A549 (cell line): Measurements from ENCODE around the gene PLEKHG7. TPM values are rescaled to one million over a fixed set of nuclear protein-coding genes. Genes with fewer than 3 reads are reported as not detected.

ENCODE experiments used
- ATAC-seq, 2 experiments: fragments of 200-7000 bp in 1 of 2; fragments of >200 bp in 1 of 2; cut with Nextera tagmentation in 1 of 2; cut with Tn5 transposase in 1 of 2; 3 replicates each; pipeline versions ENCODE4 v1.8.0 to v1.9.1; 2018 to 2020; ENCODE audit warnings: mild to moderate bottlenecking in 1 of 2, moderate library complexity in 1 of 2
- CTCF ChIA-PET: fragments of 300-600 bp; sonication (Branson Sonifier 250); formaldehyde crosslinking; extraction: SDS; loops from one replicate; lab custom pipeline; 2021; ENCODE audit warnings: antibody characterized with exemption, inconsistent platforms; lab: Yijun Ruan, JAX
- POLR2A ChIA-PET: fragments of 350-600 bp; formaldehyde crosslinking; extraction: SDS; loops from one replicate; lab custom pipeline; 2021; ENCODE audit warnings: antibody characterized with exemption, inconsistent platforms; lab: Yijun Ruan, JAX
- DNase-seq, 2 experiments: peaks; one replicate each; pipeline versions ENCODE4 v3.0.0 to v3.0.0-alpha.2; 2011 to 2016; ENCODE audit warnings: low read depth in 1 of 2, low spot score in 1 of 2
- FAIRE-seq: peaks from 2 replicates; lab custom pipeline; 2011; peaks lifted over from hg19 to GRCh38; lab: Jason Lieb, UNC
- H3K27ac ChIP-seq, 2 experiments: fragments of >200 bp; sonication (Bioruptor Twin); formaldehyde crosslinking; 3 replicates each; pipeline ENCODE4 v1.5.1; 2016 to 2017
- H3K4me1 ChIP-seq: fragments of >200 bp; sonication (Bioruptor Twin); formaldehyde crosslinking; 3 replicates; pipeline ENCODE4 v1.6.1; 2016
- H3K4me2 ChIP-seq: fragments of >200 bp; sonication (Bioruptor Twin); formaldehyde crosslinking; 3 replicates; pipeline ENCODE4 v1.6.1; 2016
- H3K4me3 ChIP-seq: fragments of >200 bp; sonication (Bioruptor Twin); formaldehyde crosslinking; 3 replicates; pipeline ENCODE4 v1.5.1; 2016
- H3K9me3 ChIP-seq: fragments of >200 bp; sonication (Bioruptor Twin); formaldehyde crosslinking; 3 replicates; pipeline ENCODE4 v1.6.1; 2016
- CBX2 ChIP-seq: fragments of 200-600 bp; sonication (generic); IDR thresholded peaks from 2 replicates; pipeline ENCODE4 v1.6.1; 2016; ENCODE audit warnings: low read depth, mild to moderate bottlenecking, borderline replicate concordance
- CBX8 ChIP-seq: fragments of 200-600 bp; sonication (generic); IDR thresholded peaks from 2 replicates; pipeline ENCODE4 v1.6.1; 2016
- CHD2 ChIP-seq: fragments of 150-350 bp; IDR thresholded peaks from 2 replicates; pipeline ENCODE4 v1.6.1; 2014; ENCODE audit warnings: low read length; ENCODE audit not compliant: partially characterized antibody
- CHD4 ChIP-seq: fragments of 200-600 bp; sonication (generic); IDR thresholded peaks from 2 replicates; pipeline ENCODE4 v1.6.1; 2016; ENCODE audit warnings: antibody characterized with exemption, mild to moderate bottlenecking, borderline replicate concordance
- ESRRA ChIP-seq: fragments of 150-350 bp; IDR thresholded peaks from 2 replicates; pipeline ENCODE4 v1.6.1; 2014; ENCODE audit warnings: mild to moderate bottlenecking, low read length, borderline replicate concordance
- FOSL2 ChIP-seq, 2 experiments: fragments of 450-650 bp in 1 of 2; fragments of >200 bp in 1 of 2; sonication (Bioruptor Twin) in 1 of 2; formaldehyde crosslinking; IDR thresholded peaks; 2 replicates each; pipeline versions ENCODE4 v1.5.0 to v1.6.1; 2016 to 2020; ENCODE audit warnings: mild to moderate bottlenecking in 1 of 2, moderate library complexity in 1 of 2
- FOXS1 ChIP-seq: fragments of 250-450 bp; sonication (Bioruptor Pico); IDR thresholded peaks from 2 replicates; pipeline ENCODE4 v1.5.0; 2020; ENCODE audit warnings: mild to moderate bottlenecking, moderate library complexity
- HDAC2 ChIP-seq: fragments of 200-600 bp; sonication (generic); IDR thresholded peaks from 2 replicates; pipeline ENCODE4 v1.6.1; 2016
- HES2 ChIP-seq: fragments of >200 bp; sonication (Bioruptor Twin); formaldehyde crosslinking; IDR thresholded peaks from 2 replicates; pipeline ENCODE4 v1.6.1; 2016
- HEYL ChIP-seq: fragments of 250-450 bp; sonication (Bioruptor Pico); IDR thresholded peaks from 2 replicates; pipeline ENCODE4 v1.8.0; 2021; ENCODE audit warnings: mild to moderate bottlenecking, moderate library complexity
- HMGXB4 ChIP-seq: fragments of 250-450 bp; sonication (Bioruptor Pico); IDR thresholded peaks from 2 replicates; pipeline ENCODE4 v1.5.0; 2021; ENCODE audit warnings: mild to moderate bottlenecking, moderate library complexity, borderline replicate concordance
- HOXA7 ChIP-seq: fragments of 250-450 bp; sonication (Bioruptor Pico); IDR thresholded peaks from 2 replicates; pipeline ENCODE4 v1.5.0; 2020; ENCODE audit warnings: mild to moderate bottlenecking, moderate library complexity
- JUN ChIP-seq, 2 experiments: fragments of >200 bp; sonication (Bioruptor Twin); formaldehyde crosslinking; IDR thresholded peaks; 2 replicates in 1 of 2; 3 replicates in 1 of 2; pipeline ENCODE4 v1.6.1; 2016 to 2017
- KDM1A ChIP-seq: fragments of 200-600 bp; sonication (generic); IDR thresholded peaks from 2 replicates; pipeline ENCODE4 v1.6.1; 2016; ENCODE audit warnings: low read depth, mild to moderate bottlenecking
- MAFK ChIP-seq: fragments of 450-650 bp; IDR thresholded peaks from 2 replicates; pipeline ENCODE4 v1.6.1; 2014; ENCODE audit not compliant: partially characterized antibody
- MAZ ChIP-seq: fragments of 150-350 bp; IDR thresholded peaks from 2 replicates; pipeline ENCODE4 v1.6.1; 2014; ENCODE audit warnings: antibody characterized with exemption, low read depth, low read length, borderline replicate concordance
- NPAS2 ChIP-seq: fragments of 250-450 bp; sonication (Bioruptor Pico); IDR thresholded peaks from 2 replicates; pipeline ENCODE4 v1.8.0; 2022; ENCODE audit warnings: mild to moderate bottlenecking, moderate library complexity, borderline replicate concordance
- NR3C1 ChIP-seq: fragments of >200 bp; sonication (Bioruptor Twin); formaldehyde crosslinking; IDR thresholded peaks from 3 replicates; pipeline ENCODE4 v1.6.1; 2017
- POLR2A ChIP-seq: IDR thresholded peaks from 2 replicates; pipeline ENCODE4 v1.6.1; 2012; ENCODE audit warnings: mild to moderate bottlenecking, low read length
- POLR2AphosphoS2 ChIP-seq: conservative IDR thresholded peaks from 2 replicates; pipeline ENCODE4 v1.6.1; 2012; ENCODE audit warnings: low read length, improper control_type of control experiment, inconsistent platforms
- RARB ChIP-seq: fragments of 250-450 bp; sonication (Bioruptor Pico); IDR thresholded peaks from 2 replicates; pipeline ENCODE4 v1.8.0; 2021; ENCODE audit warnings: mild to moderate bottlenecking, moderate library complexity
- SMC3 ChIP-seq: fragments of >200 bp; sonication (Bioruptor Twin); formaldehyde crosslinking; IDR thresholded peaks from 3 replicates; pipeline ENCODE4 v1.6.1; 2018; ENCODE audit warnings: inconsistent platforms
- SREBF2 ChIP-seq: fragments of 450-650 bp; IDR thresholded peaks from 2 replicates; pipeline ENCODE4 v1.6.1; 2014; ENCODE audit warnings: mild to moderate bottlenecking, moderate library complexity
- TFCP2L1 ChIP-seq: fragments of 250-450 bp; sonication (Bioruptor Pico); IDR thresholded peaks from 2 replicates; pipeline ENCODE4 v1.5.0; 2021; ENCODE audit warnings: mild to moderate bottlenecking
- TP53 ChIP-seq: fragments of 250-450 bp; sonication (Bioruptor Pico); IDR thresholded peaks from 2 replicates; pipeline ENCODE4 v1.5.0; 2021; ENCODE audit warnings: mild to moderate bottlenecking, moderate library complexity
- ZNF302 ChIP-seq: fragments of 250-450 bp; sonication (Bioruptor Pico); IDR thresholded peaks from 2 replicates; pipeline ENCODE4 v1.9.0; 2021; ENCODE audit warnings: inconsistent platforms, mild to moderate bottlenecking, moderate library complexity
- ZSCAN20 ChIP-seq: fragments of 250-450 bp; sonication (Bioruptor Pico); IDR thresholded peaks from 2 replicates; pipeline ENCODE4 v1.8.0; 2022; ENCODE audit warnings: mild to moderate bottlenecking, moderate library complexity
- WGBS: methylation state at CpG from one replicate; pipeline ENCODE4 v1.1.6; 2017; ENCODE audit errors: missing lambda C conversion rate; 5-methylcytosine and 5-hydroxymethylcytosine counted together
- polyA plus RNA-seq, 4 experiments: library from polyadenylated mRNA; depleted of rRNA in 3 of 4; stranded (reverse); fragments of >200 nt; fragmentation: RNase III in 1 of 4; extraction: RNeasy Plus Mini Kit Qiagen cat#74134 plus additional on column Dnase treatment in 1 of 4; gene quantifications; 2 replicates in 3 of 4; 3 replicates in 1 of 4; pipeline ENCODE4 v1.2.3, GENCODE V29; 2011 to 2017
- TF ChIP-seq, protein P1 (sequence below): IDR thresholded peaks from 2 replicates; pipeline ENCODE4 v1.6.1; 2012; ENCODE audit warnings: low read depth, borderline replicate concordance

Gene PLEKHG7
- polyA plus RNA-seq, 2 of the 4 experiments (the other 2 are of a cell fraction), result 0.03 to 0.05 TPM

DNA sequence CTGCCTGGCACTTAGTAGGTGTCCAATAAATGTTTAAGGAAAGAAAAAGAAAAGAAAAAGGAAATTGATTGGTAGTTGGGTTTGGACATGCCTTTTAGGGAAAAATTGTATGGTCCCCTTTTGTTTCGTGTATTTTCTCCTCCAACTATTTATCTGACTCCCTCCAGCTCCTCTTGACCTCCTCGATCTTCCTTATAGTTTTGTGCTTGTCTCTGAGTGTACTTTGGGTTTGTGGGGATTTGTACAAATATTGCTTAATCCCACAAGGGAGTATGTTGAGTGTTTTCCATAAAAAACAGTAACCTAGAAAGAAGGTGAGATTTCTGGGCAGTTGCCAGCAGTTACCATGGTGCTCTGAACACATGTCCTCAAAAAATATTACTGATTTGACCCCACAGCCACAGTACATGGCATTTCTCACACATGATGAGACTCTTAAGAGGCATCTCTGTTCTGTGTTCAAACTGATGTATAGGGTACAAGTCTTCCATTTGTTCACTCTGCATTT, 15.7 kb downstream of the PLEKHG7 start:
- ChIA-PET POLR2A (no interaction called here), CTCF (no interaction called here)
- ATAC-seq (no peak), FAIRE-seq (no peak), DNase-seq (no peak)
- TF ChIP-seq, protein P1, sequence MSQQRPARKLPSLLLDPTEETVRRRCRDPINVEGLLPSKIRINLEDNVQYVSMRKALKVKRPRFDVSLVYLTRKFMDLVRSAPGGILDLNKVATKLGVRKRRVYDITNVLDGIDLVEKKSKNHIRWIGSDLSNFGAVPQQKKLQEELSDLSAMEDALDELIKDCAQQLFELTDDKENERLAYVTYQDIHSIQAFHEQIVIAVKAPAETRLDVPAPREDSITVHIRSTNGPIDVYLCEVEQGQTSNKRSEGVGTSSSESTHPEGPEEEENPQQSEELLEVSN, result no peak
- TF ChIP-seq RARB (CRISPR knock-in tag) (no peak), TP53 (CRISPR knock-in tag) (no peak), KDM1A (no peak)
- Histone ChIP-seq H3K4me3 (no peak overlapping the region), H3K27ac (no peak overlapping the region), H3K4me2 (no peak overlapping the region), H3K9me3 (0 out of 3 replicates have a peak, but pooled peaks cover 1% of the 10 kb centered on the region), H3K4me1 (peaks cover 12% of the 10 kb centered on the region; the same call in 1 of the 3 replicates)
- 61% methylated on average over 2 of the region's 2 CpGs for WGBS

- CTCF ChIA-PET, result no interaction called here
- H3K4me2 ChIP-seq, result no peak overlapping the region
- H3K4me3 ChIP-seq, result no peak overlapping the region
- no peak for DNase-seq
- WGBS, result 25% methylated on average over 6 of the region's 6 CpGs
- POLR2A ChIA-PET, result no interaction called here
- H3K4me1 ChIP-seq, result peaks cover 12% of the 10 kb centered on the region; the same call in 1 of the 3 replicates
- no peak overlapping the region for H3K27ac ChIP-seq
- FAIRE-seq, result no peak
- TF ChIP-seq ESRRA (no peak), HDAC2 (no peak), JUN (IDR thresholded peaks at IDR 0.05) (no peak), FOSL2 (IDR thresholded peaks at IDR 0.05) (no peak), FOSL2 (CRISPR knock-in tag; IDR thresholded peaks at IDR 0.05) (0 out of 2 replicates have a peak, but pooled peaks have one; percentile 22), FOXS1 (CRISPR knock-in tag) (no peak), TP53 (CRISPR knock-in tag) (no peak)
- TF ChIP-seq, all 56 proteins: peak for 1
- H3K9me3 ChIP-seq, result peaks cover 6% of the 10 kb centered on the region; the same call in 1 of the 3 replicates
- ATAC-seq, result peak in 1 of 2 experiments; percentile 44; a peak in 2 of 6 replicates
These were observed 16.9 kb downstream of the PLEKHG7 start for GRCh38 chr12:92719674-92720073.

- H3K4me3 ChIP-seq, result no peak overlapping the region
- no peak overlapping the region for H3K27ac ChIP-seq
- CTCF ChIA-PET, result interaction anchor here (0.6 to 1.2 kb wide), 2 partner anchors 14 to 181 kb away, joined by 3 read pairs; no protein-coding TSS in a partner anchor
- FAIRE-seq, result no peak
- TF ChIP-seq NPAS2 (no peak), POLR2AphosphoS2 (no peak), CBX8 (no peak), SMC3 (no peak), RARB (CRISPR knock-in tag) (no peak), CBX2 (no peak), CHD2 (no peak), FOXS1 (CRISPR knock-in tag) (no peak), HES2 (no peak), TFCP2L1 (CRISPR knock-in tag) (no peak), HOXA7 (CRISPR knock-in tag) (no peak), TP53 (CRISPR knock-in tag) (no peak)
- TF ChIP-seq, all 56 proteins: peak for 0
- H3K9me3 ChIP-seq, result peaks cover 15% of the 10 kb centered on the region; the same call in 2 of the 3 replicates
- DNase-seq, result no peak
- 53% methylated on average over 8 of the region's 8 CpGs for WGBS
- peaks cover 12% of the 10 kb centered on the region; the same call in 1 of the 3 replicates for H3K4me1 ChIP-seq
- POLR2A ChIA-PET, result interaction anchor here (0.6 kb wide), 1 partner anchor 1308 kb away, joined by 3 read pairs; no protein-coding TSS in a partner anchor
- peak in 1 of 2 experiments; percentile 62; a peak in 3 of 6 replicates for ATAC-seq
- H3K4me2 ChIP-seq, result 0 out of 3 replicates have a peak overlapping the region, but pooled peaks have one; percentile 7
These were observed 18.3 kb downstream of the PLEKHG7 start for GRCh38 chr12:92721130-92721529.

DNA sequence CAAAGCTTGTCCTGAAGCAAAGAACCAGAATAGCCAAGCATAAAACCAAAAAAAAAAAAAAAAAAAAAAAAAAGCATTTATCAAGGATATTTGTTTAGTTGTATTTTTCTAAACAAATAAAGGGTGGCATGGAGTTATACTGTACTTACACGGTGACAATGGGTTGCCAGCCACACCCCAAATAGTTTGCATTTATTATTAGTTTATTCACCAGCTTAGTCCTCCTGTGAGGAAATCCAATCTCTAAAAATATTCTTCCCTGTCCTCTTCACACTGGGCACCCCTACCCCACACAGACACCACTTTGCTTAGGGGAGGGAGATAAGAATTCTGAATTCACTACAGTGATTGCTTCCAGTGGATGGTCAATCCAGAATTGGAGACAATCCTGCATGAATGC, 18.9 kb downstream of the PLEKHG7 start:
- ATAC-seq (peak in 1 of 2 experiments; percentile 64; a peak in 3 of 6 replicates), FAIRE-seq (no peak), DNase-seq (no peak)
- no peak overlapping the region for H3K4me3 ChIP-seq
- 10% methylated on average over 1 of the region's 1 CpG for WGBS
- no peak overlapping the region for H3K27ac ChIP-seq
- H3K4me2 ChIP-seq, result 0 out of 3 replicates have a peak overlapping the region, but pooled peaks have one; percentile 7
- ChIA-PET POLR2A (interaction anchor here (0.6 kb wide), 1 partner anchor 1309 kb away, joined by 3 read pairs; no protein-coding TSS in a partner anchor), CTCF (interaction anchor here (0.6 to 1.2 kb wide), 2 partner anchors 14 to 181 kb away, joined by 3 read pairs; no protein-coding TSS in a partner anchor)
- peaks cover 15% of the 10 kb centered on the region; the same call in 2 of the 3 replicates for H3K9me3 ChIP-seq
- peaks cover 12% of the 10 kb centered on the region; the same call in 1 of the 3 replicates for H3K4me1 ChIP-seq
- TF ChIP-seq MAFK, result no peak
- TF ChIP-seq SREBF2, result no peak
- TF ChIP-seq HEYL (CRISPR knock-in tag), result no peak
- TF ChIP-seq HMGXB4 (CRISPR knock-in tag), result no peak
- no peak for TF ChIP-seq ZNF302 (CRISPR knock-in tag)
- no peak for TF ChIP-seq CHD4
- no peak for TF ChIP-seq HOXA7 (CRISPR knock-in tag)
- no peak for TF ChIP-seq HDAC2
- no peak for TF ChIP-seq JUN (IDR thresholded peaks at IDR 0.05)
- no peak for TF ChIP-seq NPAS2
- TF ChIP-seq MAZ, result no peak
- no peak for TF ChIP-seq FOSL2 (IDR thresholded peaks at IDR 0.05)
- no peak for TF ChIP-seq FOSL2 (CRISPR knock-in tag; IDR thresholded peaks at IDR 0.05)
- no peak for TF ChIP-seq POLR2A
- no peak for TF ChIP-seq POLR2AphosphoS2
- no peak for TF ChIP-seq ZSCAN20 (CRISPR knock-in tag)
- no peak for TF ChIP-seq NR3C1
- TF ChIP-seq CBX8, result no peak
